Gastrocnemius medialis (tissue), 4 donors: Measurements from ENCODE around the gene LGALS1. TPM values are rescaled to one million over a fixed set of nuclear protein-coding genes. Genes with fewer than 3 reads are reported as not detected.

ENCODE experiments used
- ATAC-seq, 2 donors: fragments of 150-250 bp; one replicate each; pipeline ENCODE4 v1.9.1; 2016
- DNase-seq, 2 donors: peaks; one replicate each; pipeline ENCODE4 v3.0.0-alpha.2; 2019
- H3K27ac ChIP-seq, 4 donors: fragments of 200-600 bp; sonication (generic); 1 replicate in 1 of 4; 2 replicates in 3 of 4; pipeline ENCODE4 v1.5.1; 2016 to 2018; ENCODE audit warnings: mild to moderate bottlenecking in 2 of 4, moderate library complexity in 1 of 4
- H3K27me3 ChIP-seq, 3 donors: fragments of 200-600 bp; sonication (generic) in 2 of 3; 1 replicate in 1 of 3; 2 replicates in 2 of 3; pipeline versions ENCODE4 v1.5.1 to v1.6.0; 2016 to 2019; ENCODE audit warnings: mild to moderate bottlenecking in 1 of 3, moderate library complexity in 1 of 3
- H3K36me3 ChIP-seq, 2 donors: fragments of 200-600 bp; sonication (generic) in 1 of 2; one replicate each; pipeline ENCODE4 v1.5.1; 2017 to 2018
- H3K4me1 ChIP-seq, 2 donors: fragments of 200-600 bp; sonication (generic) in 1 of 2; one replicate each; pipeline ENCODE4 v1.5.1; 2016 to 2017; ENCODE audit warnings: mild to moderate bottlenecking in 2 of 2
- H3K4me3 ChIP-seq, 4 donors: fragments of 200-600 bp; sonication (generic) in 3 of 4; 1 replicate in 1 of 4; 2 replicates in 3 of 4; pipeline ENCODE4 v1.5.1; 2016 to 2019; ENCODE audit warnings: mild to moderate bottlenecking in 2 of 4
- H3K9me3 ChIP-seq, 3 donors: fragments of 200-600 bp; sonication (generic) in 2 of 3; 1 replicate in 1 of 3; 2 replicates in 2 of 3; pipeline ENCODE4 v1.5.1; 2016 to 2019
- CTCF ChIP-seq, 5 experiments: fragments of 450-650 bp in 3 of 5; fragments of 200-600 bp in 2 of 5; sonication (generic) in 2 of 5; IDR thresholded peaks in 4 of 5; conservative IDR thresholded peaks in 1 of 5; 1 replicate in 4 of 5; 2 replicates in 1 of 5; pipeline ENCODE4 v1.5.1; 2016 to 2019; ENCODE audit warnings: antibody characterized with exemption in 5 of 5, mild to moderate bottlenecking in 3 of 5, moderate library complexity in 3 of 5
- POLR2A ChIP-seq, 2 donors: fragments of 450-650 bp; IDR thresholded peaks; one replicate each; pipeline ENCODE4 v1.6.1; 2017; ENCODE audit warnings: antibody characterized with exemption in 2 of 2, mild to moderate bottlenecking in 2 of 2, moderate library complexity in 2 of 2
- in situ Hi-C, 4 donors: fragments of 200-750 bp; cut with MboI; loops; one replicate each; pipeline versions ENCODE4 v1.15.0 to v1.8.0; 2017; ENCODE audit warnings: low sequenced_read_pairs in 4 of 4
- intact Hi-C: fragments of 100-400 bp; cut with DNase I; formaldehyde crosslinking; loops from one replicate; pipeline ENCODE4 v1.15.1; 2023; ENCODE audit warnings: low total_unique reads
- total RNA-seq, 4 donors: library from RNA; depleted of rRNA; stranded (reverse); fragments of >200 nt; gene quantifications; one replicate each; pipeline versions ENCODE4 v1.1.0 to v1.2.3, GENCODE V29; 2016

LGALS1 gene
- total RNA-seq, 4 donors from 2014 or later: 561 to 1,888 (median 1,101) TPM

- Histone ChIP-seq H3K4me1 (peaks cover 14 to 15% of the 10 kb centered on the region in 2 donors), H3K9me3 (no peaks in the 10 kb centered on the region), H3K27ac (peak overlapping the region in 3 of 4 donors; percentile 37 to 76 (median 63)), H3K27me3 (no peaks in the 10 kb centered on the region), H3K4me3 (no peak overlapping the region), H3K36me3 (peaks cover 0 to 45% of the 10 kb centered on the region in 2 donors)
- intact Hi-C loops (loop anchor here (5.0 kb wide), 1 partner anchor 50 kb away; the partner anchor contains the start of gene LGALS1), in situ Hi-C loops (loop anchor here in 2 of 4 donors (10.0 to 25.0 kb wide), 3 partner anchors 58 to 160 kb away; partner anchors contain the start of genes NOL12 (in 1 of the 2) and TRIOBP (in 1 of the 2))
- DNase-seq (no peak), ATAC-seq (no peak)
- TF ChIP-seq POLR2A (IDR thresholded peaks at IDR 0.05) (no peak), CTCF (IDR thresholded peaks at IDR 0.05 in 4 of 5, conservative IDR thresholded peaks at IDR 0.05 in 1 of 5) (no peak)
Observed at GRCh38 chr22:37627121-37627520, 48.3 kb upstream of the LGALS1 start.

GRCh38 chr22:37627545-37627944 lies 47.9 kb upstream of the LGALS1 start:
- peaks cover 14 to 15% of the 10 kb centered on the region in 2 donors for H3K4me1 ChIP-seq
- H3K27ac ChIP-seq: peak overlapping the region in 1 of 4 donors; percentile 37
- TF ChIP-seq POLR2A (IDR thresholded peaks at IDR 0.05) (no peak), CTCF (IDR thresholded peaks at IDR 0.05 in 4 of 5, conservative IDR thresholded peaks at IDR 0.05 in 1 of 5) (no peak)
- DNase-seq (no peak), ATAC-seq (no peak)
- in situ Hi-C loops: loop anchor here in 2 of 4 donors (10.0 to 25.0 kb wide), 3 partner anchors 57 to 160 kb away; partner anchors contain the start of genes NOL12 (in 1 of the 2) and TRIOBP (in 1 of the 2)
- no peak overlapping the region for H3K4me3 ChIP-seq
- H3K27me3 ChIP-seq: no peaks in the 10 kb centered on the region
- H3K9me3 ChIP-seq: no peaks in the 10 kb centered on the region
- intact Hi-C loops: loop anchor here (5.0 kb wide), 1 partner anchor 50 kb away; the partner anchor contains the start of gene LGALS1
- H3K36me3 ChIP-seq: peaks cover 0 to 49% of the 10 kb centered on the region in 2 donors

- no peaks in the 10 kb centered on the region for H3K9me3 ChIP-seq
- DNase-seq (no peak), ATAC-seq (no peak)
- H3K36me3 ChIP-seq: peaks cover 0 to 54% of the 10 kb centered on the region in 2 donors
- no peak for TF ChIP-seq CTCF (IDR thresholded peaks at IDR 0.05 in 4 of 5, conservative IDR thresholded peaks at IDR 0.05 in 1 of 5)
- TF ChIP-seq POLR2A (IDR thresholded peaks at IDR 0.05): no peak
- no peak overlapping the region for H3K27ac ChIP-seq
- in situ Hi-C loops: loop anchor here in 2 of 4 donors (10.0 to 25.0 kb wide), 3 partner anchors 56 to 158 kb away; partner anchors contain the start of genes NOL12 (in 1 of the 2) and TRIOBP (in 1 of the 2)
- peaks cover 23 to 27% of the 10 kb centered on the region in 2 donors for H3K4me1 ChIP-seq
- no peak overlapping the region for H3K4me3 ChIP-seq
- intact Hi-C loops: loop anchor here (5.0 kb wide), 1 partner anchor 48 kb away; the partner anchor contains the start of gene LGALS1
- H3K27me3 ChIP-seq: no peaks in the 10 kb centered on the region
Observed at GRCh38 chr22:37628830-37629229, 46.6 kb upstream of the LGALS1 start.

- peaks cover 0 to 47% of the 10 kb centered on the region in 2 donors for H3K36me3 ChIP-seq
- no peak for TF ChIP-seq CTCF (IDR thresholded peaks at IDR 0.05 in 4 of 5, conservative IDR thresholded peaks at IDR 0.05 in 1 of 5)
- no peak for TF ChIP-seq POLR2A (IDR thresholded peaks at IDR 0.05)
- in situ Hi-C loops: loop anchor here in 2 of 4 donors (10.0 to 25.0 kb wide), 3 partner anchors 55 to 157 kb away; partner anchors contain the start of genes NOL12 (in 1 of the 2) and TRIOBP (in 1 of the 2)
- H3K4me1 ChIP-seq: peaks cover 34 to 38% of the 10 kb centered on the region in 2 donors
- H3K27me3 ChIP-seq: no peaks in the 10 kb centered on the region
- H3K4me3 ChIP-seq: no peak overlapping the region
- H3K9me3 ChIP-seq: no peaks in the 10 kb centered on the region
- ATAC-seq: no peak
- no peak overlapping the region for H3K27ac ChIP-seq
- intact Hi-C loops: loop anchor here (5.0 kb wide), 1 partner anchor 47 kb away; the partner anchor contains the start of gene LGALS1
- no peak for DNase-seq
Observed at GRCh38 chr22:37629928-37630327, 45.5 kb upstream of the LGALS1 start.
